ENCODE data around the gene SAYSD1. TPM values are rescaled to one million over a fixed set of nuclear protein-coding genes. Genes with fewer than 3 reads are reported as not detected.

SAYSD1 gene
- total RNA-seq, 4 donors from 2014 or later: 2.2 to 30.7 (median 21.1) TPM

DNA sequence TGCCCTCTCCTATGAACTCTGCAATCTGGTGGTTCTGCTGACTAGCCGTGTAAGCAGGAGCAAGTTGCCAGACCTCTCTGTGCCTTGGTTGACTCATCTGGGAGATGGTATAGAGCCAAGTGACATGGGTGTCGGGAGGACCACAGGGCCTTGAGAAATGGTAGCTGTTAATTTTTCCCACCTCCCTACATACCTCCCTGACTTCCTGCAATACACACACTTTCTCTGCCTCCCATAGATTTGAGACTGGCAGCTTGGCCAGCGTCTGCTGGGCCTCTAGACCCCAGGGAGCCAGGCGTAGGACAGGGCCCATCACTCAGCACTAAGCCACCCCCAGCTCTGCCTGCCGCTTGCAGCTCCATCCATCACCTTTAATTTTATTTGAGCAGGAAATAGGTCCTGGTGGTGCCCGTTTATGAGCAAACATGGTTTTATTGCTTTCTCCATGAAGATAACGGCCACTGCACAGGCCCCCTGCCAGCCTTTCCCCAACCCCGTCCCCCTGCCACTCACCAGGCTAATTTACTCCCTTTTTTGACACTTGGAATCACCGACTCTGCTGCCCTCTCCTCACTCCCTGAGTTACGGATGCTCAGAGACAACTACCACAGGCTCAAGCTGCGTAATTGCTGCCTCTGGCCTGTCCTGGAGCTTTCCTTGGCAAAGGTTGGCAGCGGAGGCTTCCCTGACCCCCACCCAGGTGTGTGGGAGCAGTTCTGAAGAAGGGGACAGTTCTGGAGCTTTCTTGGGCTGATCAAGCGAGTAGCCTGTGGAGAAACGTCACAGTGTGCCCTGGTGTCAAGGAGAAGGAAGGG lies 55.3 kb downstream of the SAYSD1 start:
- Histone ChIP-seq H3K9me3 (no peaks in the 10 kb centered on the region), H3K27me3 (peaks cover 7% of the 10 kb centered on the region), H3K36me3 (no peaks in the 10 kb centered on the region), H3K27ac (no peak overlapping the region), H3K4me1 (peaks cover 0 to 5% (median 2%) of the 10 kb centered on the region in 4 donors), H3K4me3 (no peak overlapping the region)
- TF ChIP-seq, protein P1, sequence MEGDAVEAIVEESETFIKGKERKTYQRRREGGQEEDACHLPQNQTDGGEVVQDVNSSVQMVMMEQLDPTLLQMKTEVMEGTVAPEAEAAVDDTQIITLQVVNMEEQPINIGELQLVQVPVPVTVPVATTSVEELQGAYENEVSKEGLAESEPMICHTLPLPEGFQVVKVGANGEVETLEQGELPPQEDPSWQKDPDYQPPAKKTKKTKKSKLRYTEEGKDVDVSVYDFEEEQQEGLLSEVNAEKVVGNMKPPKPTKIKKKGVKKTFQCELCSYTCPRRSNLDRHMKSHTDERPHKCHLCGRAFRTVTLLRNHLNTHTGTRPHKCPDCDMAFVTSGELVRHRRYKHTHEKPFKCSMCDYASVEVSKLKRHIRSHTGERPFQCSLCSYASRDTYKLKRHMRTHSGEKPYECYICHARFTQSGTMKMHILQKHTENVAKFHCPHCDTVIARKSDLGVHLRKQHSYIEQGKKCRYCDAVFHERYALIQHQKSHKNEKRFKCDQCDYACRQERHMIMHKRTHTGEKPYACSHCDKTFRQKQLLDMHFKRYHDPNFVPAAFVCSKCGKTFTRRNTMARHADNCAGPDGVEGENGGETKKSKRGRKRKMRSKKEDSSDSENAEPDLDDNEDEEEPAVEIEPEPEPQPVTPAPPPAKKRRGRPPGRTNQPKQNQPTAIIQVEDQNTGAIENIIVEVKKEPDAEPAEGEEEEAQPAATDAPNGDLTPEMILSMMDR (IDR thresholded peaks at IDR 0.05): no peak
- TF ChIP-seq POLR2AphosphoS5 (IDR thresholded peaks at IDR 0.05): no peak
- TF ChIP-seq POLR2A (IDR thresholded peaks at IDR 0.05): no peak
- no peak for TF ChIP-seq EP300 (IDR thresholded peaks at IDR 0.05; ENCODE audit: low read depth)
- in situ Hi-C loops (cut with MboI; ENCODE audit: low pct_ligation_motif_present in 1 of 4, low pct_unique_long_range_greater_than_20kb in 1 of 4, low sequenced_read_pairs in 3 of 4) (no loop called here), intact Hi-C loops (cut with DNase I; ENCODE audit: low total_unique reads) (no loop called here)
- WGBS, 2 donors (ENCODE audit: low coverage in 1 of 2): 14 to 45% methylated on average over 4 to 14 of the region's 14 CpGs
- DNase-seq: no peak

- Histone ChIP-seq H3K36me3 (no peaks in the 10 kb centered on the region), H3K4me1 (peaks cover 0 to 13% (median 6%) of the 10 kb centered on the region in 4 donors), H3K27me3 (peaks cover 7% of the 10 kb centered on the region), H3K27ac (no peak overlapping the region), H3K4me3 (no peak overlapping the region), H3K9me3 (no peaks in the 10 kb centered on the region)
- no peak for DNase-seq
- in situ Hi-C loops (cut with MboI; ENCODE audit: low pct_ligation_motif_present in 1 of 4, low pct_unique_long_range_greater_than_20kb in 1 of 4, low sequenced_read_pairs in 3 of 4): no loop called here
- intact Hi-C loops (cut with DNase I; ENCODE audit: low total_unique reads): no loop called here
- TF ChIP-seq POLR2AphosphoS5 (IDR thresholded peaks at IDR 0.05): no peak
- no peak for TF ChIP-seq POLR2A (IDR thresholded peaks at IDR 0.05)
- no peak for TF ChIP-seq EP300 (IDR thresholded peaks at IDR 0.05; ENCODE audit: low read depth)
- TF ChIP-seq, protein P1 (IDR thresholded peaks at IDR 0.05): no peak
- WGBS, 2 donors (ENCODE audit: low coverage in 1 of 2): 80 to 82% methylated on average over 1 to 6 of the region's 6 CpGs
Observed at GRCh38 chr6:39058471-39059147, 56.4 kb downstream of the SAYSD1 start.

DNA sequence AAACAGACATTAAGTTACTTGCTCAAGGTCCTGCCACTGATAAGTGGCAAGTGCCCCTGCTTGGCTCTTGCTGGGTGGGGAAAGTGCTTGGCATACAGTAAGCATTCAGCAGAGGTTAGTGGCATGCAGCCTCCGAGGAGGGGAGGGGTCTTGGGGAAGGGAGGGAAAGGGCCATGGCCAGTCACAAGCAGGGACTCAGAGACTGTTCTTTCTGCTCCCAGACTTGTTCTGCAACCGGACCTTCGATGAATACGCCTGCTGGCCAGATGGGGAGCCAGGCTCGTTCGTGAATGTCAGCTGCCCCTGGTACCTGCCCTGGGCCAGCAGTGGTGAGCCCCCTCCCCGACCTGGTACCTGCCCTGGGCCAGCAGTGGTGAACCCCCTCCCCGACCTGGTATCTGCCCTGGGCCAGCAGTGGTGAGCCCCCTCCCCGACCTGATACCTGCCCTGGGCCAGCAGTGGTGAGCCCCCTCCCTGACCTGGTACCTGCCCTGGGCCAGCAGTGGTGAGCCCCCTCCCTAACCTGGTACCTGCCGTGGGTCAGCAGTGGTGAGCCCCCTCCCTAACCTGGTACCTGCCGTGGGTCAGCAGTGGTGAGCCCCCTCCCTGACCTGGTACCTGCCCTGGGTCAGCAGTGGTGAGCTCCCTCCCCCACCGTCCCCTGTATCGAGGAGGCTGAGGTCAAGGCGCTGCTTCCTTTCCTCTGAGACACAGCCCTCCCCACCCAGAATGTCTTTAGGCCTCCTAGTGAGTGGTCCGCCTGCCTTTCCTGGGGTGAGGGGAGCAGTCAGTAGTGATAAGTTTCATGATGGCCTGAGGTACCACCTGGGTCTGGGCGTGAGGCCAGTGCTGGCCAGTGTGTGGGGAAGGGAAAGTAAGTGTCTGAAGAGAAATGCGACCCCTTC lies 57.5 kb downstream of the SAYSD1 start:
- no peaks in the 10 kb centered on the region for H3K36me3 ChIP-seq
- TF ChIP-seq POLR2A (IDR thresholded peaks at IDR 0.05) (no peak), EP300 (IDR thresholded peaks at IDR 0.05; ENCODE audit: low read depth) (no peak), POLR2AphosphoS5 (IDR thresholded peaks at IDR 0.05) (no peak)
- TF ChIP-seq, protein P1 (IDR thresholded peaks at IDR 0.05): no peak
- peaks cover 7% of the 10 kb centered on the region for H3K27me3 ChIP-seq
- intact Hi-C loops (cut with DNase I; ENCODE audit: low total_unique reads) (no loop called here), in situ Hi-C loops (cut with MboI; ENCODE audit: low pct_ligation_motif_present in 1 of 4, low pct_unique_long_range_greater_than_20kb in 1 of 4, low sequenced_read_pairs in 3 of 4) (no loop called here)
- no peak overlapping the region for H3K4me3 ChIP-seq
- DNase-seq: no peak
- WGBS, 2 donors (ENCODE audit: low coverage in 1 of 2): 72 to 100% methylated on average over 1 to 17 of the region's 17 CpGs
- H3K4me1 ChIP-seq: peaks cover 0 to 16% (median 6%) of the 10 kb centered on the region in 4 donors
- H3K27ac ChIP-seq: no peak overlapping the region
- H3K9me3 ChIP-seq: no peaks in the 10 kb centered on the region

GRCh38 chr6:39056681-39057080 lies 58.3 kb downstream of the SAYSD1 start:
- peaks cover 4% of the 10 kb centered on the region for H3K27me3 ChIP-seq
- H3K27ac ChIP-seq: no peak overlapping the region
- no peaks in the 10 kb centered on the region for H3K9me3 ChIP-seq
- no peak for DNase-seq
- 89 to 94% methylated on average over 2 to 9 of the region's 9 CpGs for WGBS, 2 donors (ENCODE audit: low coverage in 1 of 2)
- in situ Hi-C loops (cut with MboI; ENCODE audit: low pct_ligation_motif_present in 1 of 4, low pct_unique_long_range_greater_than_20kb in 1 of 4, low sequenced_read_pairs in 3 of 4) (no loop called here), intact Hi-C loops (cut with DNase I; ENCODE audit: low total_unique reads) (no loop called here)
- peaks cover 0 to 16% (median 6%) of the 10 kb centered on the region in 4 donors for H3K4me1 ChIP-seq
- TF ChIP-seq POLR2AphosphoS5 (IDR thresholded peaks at IDR 0.05): no peak
- no peak for TF ChIP-seq POLR2A (IDR thresholded peaks at IDR 0.05)
- TF ChIP-seq EP300 (IDR thresholded peaks at IDR 0.05; ENCODE audit: low read depth): no peak
- TF ChIP-seq, protein P1 (IDR thresholded peaks at IDR 0.05): no peak
- H3K36me3 ChIP-seq: no peaks in the 10 kb centered on the region
- H3K4me3 ChIP-seq: no peak overlapping the region
